ENCODE data around the gene SRD5A3. TPM values are rescaled to one million over a fixed set of nuclear protein-coding genes. Genes with fewer than 3 reads are reported as not detected.

The SRD5A3 gene
- total RNA-seq, 1 donor from 2014 or later: 6.8 TPM

DNA sequence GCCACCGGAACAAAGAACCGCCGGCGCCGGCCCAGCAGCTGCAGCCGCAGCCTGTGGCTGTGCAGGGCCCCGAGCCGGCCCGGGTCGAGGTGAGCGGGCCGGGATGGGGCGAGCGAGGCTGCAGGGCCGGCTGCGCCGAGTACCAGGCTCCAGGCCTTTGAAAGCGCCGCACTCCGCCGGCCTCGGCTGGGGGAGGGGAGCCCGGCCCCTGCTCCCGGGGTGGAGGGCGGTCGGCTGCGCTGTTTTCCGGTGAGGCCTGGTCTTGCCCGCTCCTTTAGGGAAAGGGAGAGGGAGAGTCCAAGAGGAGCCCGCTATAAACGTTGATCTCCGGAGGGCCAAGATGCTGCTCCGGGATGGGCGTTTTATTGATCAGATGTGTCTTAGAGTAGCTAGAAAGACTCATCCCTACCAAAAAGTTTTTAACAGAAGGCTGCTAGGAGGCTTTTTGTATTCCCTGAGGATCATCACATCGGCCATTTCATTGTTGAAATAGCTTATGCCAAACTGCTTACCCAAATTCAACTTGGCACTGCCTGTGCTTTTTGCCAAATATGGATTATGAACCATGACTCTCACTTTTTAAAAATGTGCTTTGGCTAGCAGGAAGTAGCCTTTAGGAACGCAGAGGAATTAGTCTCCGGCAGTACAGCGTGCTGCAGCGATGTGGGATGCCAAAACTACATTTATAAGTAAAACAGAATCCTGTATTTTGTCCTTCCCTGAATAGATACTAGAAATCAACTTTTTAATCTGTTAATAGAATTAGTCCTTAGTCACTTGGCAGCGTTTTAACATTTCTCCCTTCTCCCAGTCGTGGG is 50.5 kb downstream of the SRD5A3 start:
- Histone ChIP-seq H3K27ac (replicated peaks) (peak overlapping the region; percentile 98), H3K9me3 (replicated peaks) (no peaks in the 10 kb centered on the region), H3K27me3 (ENCODE audit: low read depth) (no peaks in the 10 kb centered on the region), H3K4me3 (peak overlapping the region; percentile 89), H3K4me1 (peaks cover 60% of the 10 kb centered on the region), H3K36me3 (peaks cover 5% of the 10 kb centered on the region)
- DNase-seq: peak; percentile 59
- intact Hi-C loops (cut with micrococcal nuclease): no loop called here
- TF ChIP-seq, protein P1, sequence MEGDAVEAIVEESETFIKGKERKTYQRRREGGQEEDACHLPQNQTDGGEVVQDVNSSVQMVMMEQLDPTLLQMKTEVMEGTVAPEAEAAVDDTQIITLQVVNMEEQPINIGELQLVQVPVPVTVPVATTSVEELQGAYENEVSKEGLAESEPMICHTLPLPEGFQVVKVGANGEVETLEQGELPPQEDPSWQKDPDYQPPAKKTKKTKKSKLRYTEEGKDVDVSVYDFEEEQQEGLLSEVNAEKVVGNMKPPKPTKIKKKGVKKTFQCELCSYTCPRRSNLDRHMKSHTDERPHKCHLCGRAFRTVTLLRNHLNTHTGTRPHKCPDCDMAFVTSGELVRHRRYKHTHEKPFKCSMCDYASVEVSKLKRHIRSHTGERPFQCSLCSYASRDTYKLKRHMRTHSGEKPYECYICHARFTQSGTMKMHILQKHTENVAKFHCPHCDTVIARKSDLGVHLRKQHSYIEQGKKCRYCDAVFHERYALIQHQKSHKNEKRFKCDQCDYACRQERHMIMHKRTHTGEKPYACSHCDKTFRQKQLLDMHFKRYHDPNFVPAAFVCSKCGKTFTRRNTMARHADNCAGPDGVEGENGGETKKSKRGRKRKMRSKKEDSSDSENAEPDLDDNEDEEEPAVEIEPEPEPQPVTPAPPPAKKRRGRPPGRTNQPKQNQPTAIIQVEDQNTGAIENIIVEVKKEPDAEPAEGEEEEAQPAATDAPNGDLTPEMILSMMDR (IDR thresholded peaks at IDR 0.05; ENCODE audit: borderline replicate concordance): no peak

DNA sequence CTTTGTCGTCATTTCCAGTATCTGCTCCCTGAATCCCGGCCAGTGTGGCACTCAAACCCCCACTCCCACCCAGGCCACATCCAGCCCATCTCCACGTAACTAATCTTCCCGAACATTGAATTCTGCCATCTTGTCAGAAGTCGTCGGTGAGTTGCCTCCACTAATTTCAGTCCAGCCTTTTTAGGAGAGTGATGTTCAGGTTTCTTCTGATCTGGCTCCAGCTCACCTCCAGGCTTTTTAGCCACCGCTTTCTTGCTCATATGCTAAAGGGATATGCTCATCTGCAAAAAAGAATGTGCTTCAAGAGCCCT is 51.0 kb downstream of the SRD5A3 start:
- TF ChIP-seq, protein P1 (IDR thresholded peaks at IDR 0.05; ENCODE audit: borderline replicate concordance): no peak

DNA sequence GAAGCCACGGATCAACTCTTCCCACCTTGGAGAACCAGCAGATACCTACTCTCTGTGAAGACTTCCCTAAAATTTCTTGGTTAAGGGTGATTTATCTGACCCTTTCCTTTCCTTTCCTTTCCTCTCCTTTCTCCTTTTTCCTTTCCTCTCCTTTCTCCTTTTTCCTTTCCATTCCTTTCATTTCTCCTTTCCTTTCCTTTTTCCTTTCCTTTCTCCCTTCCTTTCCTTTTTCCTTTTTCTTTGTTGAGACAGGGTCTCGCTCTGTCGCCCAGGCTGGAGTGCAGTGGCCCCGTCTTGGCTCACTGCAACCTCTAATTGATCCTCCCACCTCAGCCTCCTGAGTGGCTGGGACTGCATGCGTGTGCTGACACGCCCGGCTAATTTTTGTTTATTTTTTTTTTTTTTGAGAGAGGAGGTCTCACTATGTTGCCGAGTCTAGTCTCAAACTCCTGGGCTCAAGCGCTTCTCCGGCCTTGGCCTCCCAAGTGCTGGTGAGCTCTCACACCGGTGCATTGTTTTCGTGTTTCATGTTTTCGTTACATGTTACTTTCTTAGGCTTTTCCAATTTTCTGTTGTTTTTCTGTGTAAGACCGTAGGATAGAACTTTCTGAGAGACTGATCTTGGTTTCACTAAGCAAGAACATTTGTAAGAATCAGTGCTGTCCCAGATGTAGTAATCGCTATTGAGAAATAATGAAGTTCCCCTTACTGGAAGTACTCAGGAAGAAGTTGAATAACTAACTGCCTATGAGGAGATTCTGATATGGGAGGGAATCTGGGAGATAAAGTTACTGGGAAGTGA is 51.7 kb downstream of the SRD5A3 start:
- intact Hi-C loops (cut with micrococcal nuclease): no loop called here
- no peaks in the 10 kb centered on the region for H3K9me3 ChIP-seq (replicated peaks)
- peaks cover 5% of the 10 kb centered on the region for H3K36me3 ChIP-seq
- no peaks in the 10 kb centered on the region for H3K27me3 ChIP-seq (ENCODE audit: low read depth)
- TF ChIP-seq, protein P1 (IDR thresholded peaks at IDR 0.05; ENCODE audit: borderline replicate concordance): no peak
- peak overlapping the region; percentile 98 for H3K27ac ChIP-seq (replicated peaks)
- H3K4me1 ChIP-seq: peaks cover 60% of the 10 kb centered on the region
- peak overlapping the region; percentile 89 for H3K4me3 ChIP-seq
- DNase-seq: no peak

More for the DNA sequence above, 51.0 kb downstream of the SRD5A3 start:
- peaks cover 60% of the 10 kb centered on the region for H3K4me1 ChIP-seq
- intact Hi-C loops (cut with micrococcal nuclease): no loop called here
- H3K4me3 ChIP-seq: peak overlapping the region; percentile 89
- H3K9me3 ChIP-seq (replicated peaks): no peaks in the 10 kb centered on the region
- H3K36me3 ChIP-seq: peaks cover 5% of the 10 kb centered on the region
- H3K27ac ChIP-seq (replicated peaks): peak overlapping the region; percentile 98
- DNase-seq: no peak
- H3K27me3 ChIP-seq (ENCODE audit: low read depth): no peaks in the 10 kb centered on the region

DNA sequence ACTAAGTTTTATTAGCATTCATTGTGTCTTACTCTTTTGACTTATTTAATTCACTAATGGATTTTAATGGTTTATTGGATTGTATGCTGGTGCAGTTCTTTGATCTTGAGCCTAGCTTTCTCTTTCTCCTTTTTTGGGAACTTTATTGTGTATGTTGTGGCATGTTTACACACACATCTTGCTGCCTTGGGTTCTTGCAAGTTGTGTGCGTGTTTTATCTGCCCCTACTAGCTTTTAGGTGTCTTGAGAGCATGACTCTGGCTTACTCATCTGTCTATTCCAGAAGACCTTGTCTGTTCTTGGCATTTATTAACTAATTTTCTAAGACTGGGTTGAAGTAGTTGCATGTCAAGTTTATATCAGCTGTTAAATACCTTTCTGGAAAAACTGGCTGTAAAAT is 52.4 kb downstream of the SRD5A3 start:
- Histone ChIP-seq H3K27me3 (ENCODE audit: low read depth) (no peaks in the 10 kb centered on the region), H3K9me3 (replicated peaks) (no peaks in the 10 kb centered on the region), H3K36me3 (peaks cover 10% of the 10 kb centered on the region), H3K4me3 (peak overlapping the region; percentile 89), H3K27ac (replicated peaks) (peak overlapping the region; percentile 98), H3K4me1 (peaks cover 60% of the 10 kb centered on the region)
- TF ChIP-seq, protein P1 (IDR thresholded peaks at IDR 0.05; ENCODE audit: borderline replicate concordance): no peak
- DNase-seq: no peak
- intact Hi-C loops (cut with micrococcal nuclease): no loop called here

DNA sequence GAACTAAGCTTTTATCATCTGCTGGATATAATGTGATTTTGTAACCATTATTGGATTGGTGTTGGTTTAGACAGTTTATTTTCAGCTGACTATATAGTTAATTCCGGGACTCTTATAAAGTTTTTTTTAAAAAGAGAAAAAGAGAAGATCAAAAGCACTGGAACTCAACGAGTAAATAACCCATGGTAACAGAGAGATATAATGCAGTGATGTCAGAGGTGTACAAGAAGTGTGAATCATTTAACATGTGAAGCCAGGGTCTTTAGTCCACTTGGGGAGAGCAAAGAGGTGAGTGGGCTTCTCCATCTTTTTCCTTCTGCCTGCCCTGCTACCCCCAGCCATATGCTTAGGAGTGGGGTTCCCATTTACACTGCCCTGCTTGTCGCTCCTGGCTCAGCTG is 52.9 kb downstream of the SRD5A3 start:
- Histone ChIP-seq H3K4me3 (peak overlapping the region; percentile 89), H3K27me3 (ENCODE audit: low read depth) (no peaks in the 10 kb centered on the region), H3K27ac (replicated peaks) (peak overlapping the region; percentile 98), H3K4me1 (peaks cover 64% of the 10 kb centered on the region), H3K9me3 (replicated peaks) (no peaks in the 10 kb centered on the region), H3K36me3 (peaks cover 13% of the 10 kb centered on the region)
- intact Hi-C loops (cut with micrococcal nuclease): no loop called here
- TF ChIP-seq, protein P1 (IDR thresholded peaks at IDR 0.05; ENCODE audit: borderline replicate concordance): no peak
- no peak for DNase-seq

Data from left ventricle myocardium inferior (tissue), 1 donor.